Muscle of leg (tissue), 11 donors: Measurements from ENCODE around the gene RPL36. TPM values are rescaled to one million over a fixed set of nuclear protein-coding genes. Genes with fewer than 3 reads are reported as not detected.

Experiments used
- DNase-seq: peaks from one replicate; pipeline ENCODE4 v3.0.0; 2013
- H3K27ac ChIP-seq: one replicate; pipeline ENCODE4 v1.5.1; 2013; ENCODE audit warnings: mild to moderate bottlenecking, low read length, control low read depth
- H3K27me3 ChIP-seq: one replicate; pipeline ENCODE4 v1.6.1; 2013; ENCODE audit warnings: low read length; ENCODE audit not compliant: control insufficient read depth, insufficient read depth
- H3K36me3 ChIP-seq: one replicate; pipeline ENCODE4 v1.6.1; 2013; ENCODE audit warnings: low read length; ENCODE audit not compliant: control insufficient read depth, insufficient read depth
- H3K4me1 ChIP-seq: one replicate; pipeline ENCODE4 v1.6.1; 2013; ENCODE audit warnings: low read length; ENCODE audit not compliant: control insufficient read depth, insufficient read depth
- H3K4me3 ChIP-seq: one replicate; pipeline ENCODE4 v1.5.1; 2013; ENCODE audit warnings: low read length, control low read depth
- H3K9me3 ChIP-seq: replicated peaks from 2 replicates; pipeline ENCODE4 v1.6.1; 2013; ENCODE audit warnings: low read depth, low read length; ENCODE audit not compliant: control insufficient read depth
- WGBS: methylation state at CpG from one replicate; pipeline ENCODE4 v1.1.5; 2013; ENCODE audit warnings: missing lambda C conversion rate; ENCODE audit not compliant: insufficient coverage; 5-methylcytosine and 5-hydroxymethylcytosine counted together
- polyA plus RNA-seq, 8 donors: library from polyadenylated mRNA; unstranded; fragments of 120-200 nt; gene quantifications; one replicate each; pipeline versions ENCODE4 v1.2.1 to v1.2.3, GENCODE V29; 2013; ENCODE audit warnings: inconsistent platforms in 1 of 8, low replicate concordance in 1 of 8; ENCODE audit not compliant: insufficient read length in 8 of 8, insufficient read depth in 1 of 8
- total RNA-seq: library from RNA; stranded (reverse); fragments of 120-200 nt; gene quantifications from one replicate; pipeline ENCODE4 v1.2.4, GENCODE V29; 2013

RPL36 gene
- total and polyA plus RNA-seq, 9 donors: 1,213 to 1,960 (median 1,387) TPM

- H3K36me3 ChIP-seq: peaks cover 70% of the 10 kb centered on the region
- no peak for DNase-seq
- WGBS: 93% methylated on average over 37 of the region's 40 CpGs
- H3K27me3 ChIP-seq: no peaks in the 10 kb centered on the region
- H3K27ac ChIP-seq: no peak overlapping the region
- no peak overlapping the region for H3K4me3 ChIP-seq
- H3K4me1 ChIP-seq: no peaks in the 10 kb centered on the region
- H3K9me3 ChIP-seq: no peaks in the 10 kb centered on the region
These were observed 14.0 kb downstream of the RPL36 start for GRCh38 chr19:5703819-5704818.

GRCh38 chr19:5705552-5705951, 15.5 kb downstream of the RPL36 start:
- Histone ChIP-seq H3K27me3 (no peaks in the 10 kb centered on the region), H3K36me3 (peaks cover 71% of the 10 kb centered on the region)
- 86% methylated on average over 15 of the region's 16 CpGs for WGBS

GRCh38 chr19:5706876-5707573, 16.9 kb downstream of the RPL36 start:
- WGBS: 96% methylated on average over 35 of the region's 35 CpGs
- no peak for DNase-seq
- no peaks in the 10 kb centered on the region for H3K4me1 ChIP-seq
- peaks cover 81% of the 10 kb centered on the region for H3K36me3 ChIP-seq
- H3K9me3 ChIP-seq: no peaks in the 10 kb centered on the region
- H3K27ac ChIP-seq: no peak overlapping the region
- H3K27me3 ChIP-seq: no peaks in the 10 kb centered on the region
- H3K4me3 ChIP-seq: no peak overlapping the region

More at GRCh38 chr19:5705552-5705951, 15.5 kb downstream of the RPL36 start:
- H3K27ac ChIP-seq: no peak overlapping the region
- no peak overlapping the region for H3K4me3 ChIP-seq
- H3K9me3 ChIP-seq: no peaks in the 10 kb centered on the region
- H3K4me1 ChIP-seq: no peaks in the 10 kb centered on the region
- DNase-seq: no peak

GRCh38 chr19:5707576-5708575, 17.8 kb downstream of the RPL36 start:
- peaks cover 89% of the 10 kb centered on the region for H3K36me3 ChIP-seq
- WGBS: 90% methylated on average over 30 of the region's 37 CpGs
- no peak for DNase-seq
- H3K27me3 ChIP-seq: no peaks in the 10 kb centered on the region
- H3K27ac ChIP-seq: no peak overlapping the region
- H3K4me3 ChIP-seq: no peak overlapping the region
- no peaks in the 10 kb centered on the region for H3K9me3 ChIP-seq
- H3K4me1 ChIP-seq: no peaks in the 10 kb centered on the region

GRCh38 chr19:5711025-5711424, 20.9 kb downstream of the RPL36 start:
- no peak overlapping the region for H3K4me3 ChIP-seq
- no peaks in the 10 kb centered on the region for H3K9me3 ChIP-seq
- no peaks in the 10 kb centered on the region for H3K27me3 ChIP-seq
- H3K36me3 ChIP-seq: peaks cover 73% of the 10 kb centered on the region
- no peak for DNase-seq
- no peak overlapping the region for H3K27ac ChIP-seq
- whole genome bisulfite sequencing: 94% methylated on average over 5 of the region's 8 CpGs
- no peaks in the 10 kb centered on the region for H3K4me1 ChIP-seq

- Histone ChIP-seq H3K27ac (no peak overlapping the region), H3K4me3 (no peak overlapping the region), H3K9me3 (no peaks in the 10 kb centered on the region), H3K4me1 (no peaks in the 10 kb centered on the region), H3K36me3 (peaks cover 67% of the 10 kb centered on the region), H3K27me3 (no peaks in the 10 kb centered on the region)
- no peak for DNase-seq
- WGBS: 91% methylated on average over 24 of the region's 25 CpGs
These were observed 21.6 kb downstream of the RPL36 start for GRCh38 chr19:5711713-5712161.

- peaks cover 57% of the 10 kb centered on the region for H3K36me3 ChIP-seq
- 93% methylated on average over 8 of the region's 9 CpGs for WGBS
- no peak overlapping the region for H3K27ac ChIP-seq
- DNase-seq: no peak
- no peaks in the 10 kb centered on the region for H3K9me3 ChIP-seq
- H3K4me3 ChIP-seq: no peak overlapping the region
- peaks cover 4% of the 10 kb centered on the region for H3K4me1 ChIP-seq
- no peaks in the 10 kb centered on the region for H3K27me3 ChIP-seq
These were observed 23.1 kb downstream of the RPL36 start for GRCh38 chr19:5713228-5713627.

GRCh38 chr19:5714816-5715215, 24.7 kb downstream of the RPL36 start:
- Histone ChIP-seq H3K27ac (no peak overlapping the region), H3K4me1 (peaks cover 17% of the 10 kb centered on the region), H3K36me3 (peaks cover 47% of the 10 kb centered on the region), H3K4me3 (no peak overlapping the region), H3K27me3 (no peaks in the 10 kb centered on the region), H3K9me3 (no peaks in the 10 kb centered on the region)
- WGBS: 67% methylated on average over 1 of the region's 10 CpGs
- DNase-seq: no peak

GRCh38 chr19:5717215-5717935, 27.3 kb downstream of the RPL36 start:
- H3K4me1 ChIP-seq: peaks cover 21% of the 10 kb centered on the region
- H3K9me3 ChIP-seq: no peaks in the 10 kb centered on the region
- WGBS: 95% methylated on average over 6 of the region's 8 CpGs
- H3K27me3 ChIP-seq: no peaks in the 10 kb centered on the region
- H3K36me3 ChIP-seq: peaks cover 24% of the 10 kb centered on the region
- H3K27ac ChIP-seq: no peak overlapping the region
- no peak for DNase-seq
- no peak overlapping the region for H3K4me3 ChIP-seq
